Prostate gland (tissue), 2 donors: ENCODE data around the gene MOG. TPM values are rescaled to one million over a fixed set of nuclear protein-coding genes. Genes with fewer than 3 reads are reported as not detected.
"Not testable (repeated sequence)": the region's sequence is repeated elsewhere in the genome, so short reads cannot be mapped to it uniquely, and the experiment has no call there.

ENCODE experiments used
- DNase-seq: peaks from one replicate; pipeline ENCODE4 v3.0.0-alpha.2; 2019; ENCODE audit warnings: low spot score
- H3K27ac ChIP-seq, 2 donors: fragments of 200-600 bp; sonication (generic); 2 replicates each; pipeline ENCODE4 v1.5.1; 2017 to 2019
- H3K27me3 ChIP-seq: fragments of 200-600 bp; sonication (generic); replicated peaks from 2 replicates; pipeline ENCODE4 v1.5.1; 2019; ENCODE audit not compliant: insufficient read depth
- H3K36me3 ChIP-seq, 2 donors: fragments of 200-600 bp; sonication (generic); 1 replicate in 1 of 2; 2 replicates in 1 of 2; pipeline versions ENCODE4 v1.5.1 to v1.8.1; 2017 to 2019
- H3K4me1 ChIP-seq: fragments of 200-600 bp; sonication (generic); replicated peaks from 2 replicates; pipeline ENCODE4 v1.5.1; 2019
- H3K4me3 ChIP-seq, 2 donors: fragments of 200-600 bp; sonication (generic); 2 replicates each; pipeline ENCODE4 v1.5.1; 2017 to 2019
- H3K9me3 ChIP-seq: fragments of 200-600 bp; sonication (generic); 2 replicates; pipeline ENCODE4 v1.5.1; 2017
- POLR2A ChIP-seq: fragments of 450-650 bp; IDR thresholded peaks from one replicate; pipeline ENCODE4 v1.6.1; 2016; ENCODE audit warnings: antibody characterized with exemption, mild to moderate bottlenecking
- POLR2AphosphoS5 ChIP-seq: sonication (generic); formaldehyde crosslinking; IDR thresholded peaks from one replicate; pipeline ENCODE4 v1.6.1; 2017; ENCODE audit warnings: antibody characterized with exemption
- WGBS: methylation state at CpG from one replicate; pipeline ENCODE4 v1.1.5; 2018; 5-methylcytosine and 5-hydroxymethylcytosine counted together
- intact Hi-C: fragments of 100-400 bp; cut with DNase I; formaldehyde crosslinking; loops from one replicate; pipeline ENCODE4 v1.14.2; 2022
- total RNA-seq, 2 donors: library from RNA; depleted of rRNA; stranded (reverse); fragments of >200 nt; gene quantifications; one replicate each; pipeline ENCODE4 v1.1.0, GENCODE V29; 2016
- TF ChIP-seq, protein P1 (sequence below), 4 experiments: fragments of 200-600 bp in 2 of 4; fragments of 450-650 bp in 2 of 4; sonication (generic) in 2 of 4; IDR thresholded peaks; 1 replicate in 3 of 4; 2 replicates in 1 of 4; pipeline ENCODE4 v1.5.1; 2016 to 2019; ENCODE audit warnings: antibody characterized with exemption in 4 of 4, mild to moderate bottlenecking in 2 of 4, moderate library complexity in 2 of 4

MOG gene
- total RNA-seq, 2 donors from 2014 or later: not detected

DNA sequence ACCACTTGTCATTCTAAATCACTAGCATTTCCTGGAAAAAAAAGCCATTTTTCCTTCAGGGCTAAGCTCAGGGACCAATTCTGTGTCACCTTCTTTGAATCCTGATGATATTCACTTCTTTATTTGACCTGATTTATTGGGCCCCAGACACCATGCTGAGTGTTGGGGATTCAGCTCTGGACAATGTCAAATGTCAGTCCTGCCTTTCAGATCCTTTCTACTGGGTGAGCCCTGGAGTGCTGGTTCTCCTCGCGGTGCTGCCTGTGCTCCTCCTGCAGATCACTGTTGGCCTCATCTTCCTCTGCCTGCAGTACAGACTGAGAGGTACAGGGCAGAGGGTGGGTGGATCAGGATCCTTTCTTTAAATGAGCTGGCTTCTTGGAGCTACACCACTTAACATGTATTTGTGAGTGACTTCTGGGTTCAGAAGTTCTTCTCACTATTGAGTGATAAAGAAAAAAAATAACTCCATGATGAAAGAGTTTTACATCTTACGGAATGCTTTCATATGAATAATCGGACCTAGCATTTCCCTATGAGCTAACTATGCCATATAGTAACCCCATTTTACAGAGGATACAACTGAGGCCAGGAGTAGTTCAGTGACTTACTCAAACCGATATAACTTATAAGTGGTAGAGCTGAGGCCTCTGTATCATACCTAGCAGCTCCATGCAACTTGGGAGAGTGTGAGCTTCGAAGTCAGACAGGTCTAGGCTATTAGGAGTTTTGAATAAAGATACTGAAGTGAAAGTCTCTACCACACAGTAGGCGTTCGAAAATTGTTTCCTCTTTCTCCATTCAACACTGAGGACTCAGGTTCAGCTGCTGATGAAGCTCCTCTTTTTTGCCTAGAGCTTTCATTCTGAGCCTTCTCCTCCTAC is 9.3 kb downstream of the MOG start:
- no peaks in the 10 kb centered on the region for H3K27me3 ChIP-seq

DNA sequence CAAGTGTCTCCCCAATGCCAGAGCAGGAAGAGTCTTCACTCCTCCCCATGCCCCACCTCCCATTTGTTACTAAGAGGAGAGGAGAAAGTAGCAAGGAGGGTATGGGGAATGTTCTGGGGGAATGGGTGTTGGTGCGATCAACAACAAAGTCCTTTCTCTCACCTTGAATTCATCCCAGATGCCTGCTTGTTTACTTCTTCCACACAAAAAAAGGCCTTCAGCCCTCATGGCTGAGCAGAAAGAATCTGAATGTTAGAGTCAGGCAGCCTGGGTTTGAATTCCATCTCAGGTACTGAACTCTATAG is 9.9 kb downstream of the MOG start:
- Histone ChIP-seq H3K4me1 (no peaks in the 10 kb centered on the region), H3K9me3 (no peaks in the 10 kb centered on the region), H3K27ac (no peak overlapping the region), H3K36me3 (no peaks in the 10 kb centered on the region), H3K4me3 (no peak overlapping the region), H3K27me3 (no peaks in the 10 kb centered on the region)
- no peak for DNase-seq
- intact Hi-C loops: no loop called here
- WGBS: 79% methylated on average over 1 of the region's 1 CpG
- TF ChIP-seq POLR2AphosphoS5 (no peak), POLR2A (no peak)
- TF ChIP-seq, protein P1, sequence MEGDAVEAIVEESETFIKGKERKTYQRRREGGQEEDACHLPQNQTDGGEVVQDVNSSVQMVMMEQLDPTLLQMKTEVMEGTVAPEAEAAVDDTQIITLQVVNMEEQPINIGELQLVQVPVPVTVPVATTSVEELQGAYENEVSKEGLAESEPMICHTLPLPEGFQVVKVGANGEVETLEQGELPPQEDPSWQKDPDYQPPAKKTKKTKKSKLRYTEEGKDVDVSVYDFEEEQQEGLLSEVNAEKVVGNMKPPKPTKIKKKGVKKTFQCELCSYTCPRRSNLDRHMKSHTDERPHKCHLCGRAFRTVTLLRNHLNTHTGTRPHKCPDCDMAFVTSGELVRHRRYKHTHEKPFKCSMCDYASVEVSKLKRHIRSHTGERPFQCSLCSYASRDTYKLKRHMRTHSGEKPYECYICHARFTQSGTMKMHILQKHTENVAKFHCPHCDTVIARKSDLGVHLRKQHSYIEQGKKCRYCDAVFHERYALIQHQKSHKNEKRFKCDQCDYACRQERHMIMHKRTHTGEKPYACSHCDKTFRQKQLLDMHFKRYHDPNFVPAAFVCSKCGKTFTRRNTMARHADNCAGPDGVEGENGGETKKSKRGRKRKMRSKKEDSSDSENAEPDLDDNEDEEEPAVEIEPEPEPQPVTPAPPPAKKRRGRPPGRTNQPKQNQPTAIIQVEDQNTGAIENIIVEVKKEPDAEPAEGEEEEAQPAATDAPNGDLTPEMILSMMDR (IDR thresholded peaks at IDR 0.05): no peak

More for the DNA sequence above, 9.3 kb downstream of the MOG start:
- Histone ChIP-seq H3K27ac (no peak overlapping the region), H3K9me3 (no peaks in the 10 kb centered on the region), H3K36me3 (no peaks in the 10 kb centered on the region), H3K4me3 (no peak overlapping the region), H3K4me1 (no peaks in the 10 kb centered on the region)
- 71% methylated on average over 8 of the region's 8 CpGs for WGBS
- TF ChIP-seq POLR2AphosphoS5: no peak
- TF ChIP-seq, protein P1 (IDR thresholded peaks at IDR 0.05): no peak
- no peak for TF ChIP-seq POLR2A
- intact Hi-C loops: no loop called here
- no peak for DNase-seq

DNA sequence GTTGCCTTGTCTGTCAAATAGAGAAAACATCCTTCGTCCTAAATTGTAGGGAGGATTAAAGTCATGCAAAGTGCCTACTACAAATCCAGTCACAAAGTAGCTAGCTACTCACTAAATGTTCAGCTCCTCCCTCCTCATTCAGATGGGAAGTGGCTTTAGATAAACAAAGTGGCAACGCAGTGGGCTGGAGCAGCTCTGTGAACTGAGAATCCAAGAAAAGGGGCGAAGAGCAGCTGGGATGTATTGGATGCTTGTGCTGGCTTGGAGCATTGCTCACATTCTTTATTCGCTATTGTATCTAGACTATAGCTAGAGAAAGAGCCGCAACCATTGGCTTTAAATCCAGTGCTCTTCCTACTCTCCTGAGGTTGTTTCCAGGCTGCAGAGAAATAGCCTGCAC is 10.3 kb downstream of the MOG start:
- WGBS: 48% methylated on average over 5 of the region's 5 CpGs
- intact Hi-C loops: no loop called here
- no peak for DNase-seq
- H3K4me1 ChIP-seq: no peaks in the 10 kb centered on the region
- H3K27me3 ChIP-seq: no peaks in the 10 kb centered on the region
- H3K4me3 ChIP-seq: no peak overlapping the region
- H3K36me3 ChIP-seq: no peaks in the 10 kb centered on the region
- no peaks in the 10 kb centered on the region for H3K9me3 ChIP-seq
- H3K27ac ChIP-seq: no peak overlapping the region
- TF ChIP-seq POLR2AphosphoS5 (no peak), POLR2A (no peak)
- TF ChIP-seq, protein P1 (IDR thresholded peaks at IDR 0.05): no peak

DNA sequence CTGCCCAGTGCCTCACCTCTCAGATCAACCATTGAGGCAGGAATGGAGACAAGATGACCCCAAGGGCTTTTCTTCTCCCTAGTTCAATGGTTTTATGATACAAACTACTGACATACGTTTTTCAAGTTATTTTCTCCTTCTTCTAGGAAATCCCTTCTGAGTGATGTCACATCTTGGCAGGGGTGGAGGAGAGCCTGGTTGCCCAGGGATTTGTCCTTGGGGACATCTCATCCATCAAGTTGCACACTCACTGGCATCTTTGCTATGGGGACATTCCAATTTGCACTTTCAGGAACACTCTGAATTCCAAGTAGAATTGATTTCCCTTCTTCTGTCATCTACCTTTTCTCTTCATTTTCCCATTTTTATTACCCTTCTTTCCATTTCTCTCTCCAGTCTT is 14.1 kb downstream of the MOG start:
- Histone ChIP-seq H3K27ac (no peak overlapping the region), H3K4me3 (no peak overlapping the region), H3K36me3 (no peaks in the 10 kb centered on the region), H3K9me3 (no peaks in the 10 kb centered on the region), H3K27me3 (no peaks in the 10 kb centered on the region), H3K4me1 (no peaks in the 10 kb centered on the region)
- TF ChIP-seq, protein P1 (IDR thresholded peaks at IDR 0.05): no peak
- TF ChIP-seq POLR2AphosphoS5 (no peak), POLR2A (no peak)
- DNase-seq: no peak
- intact Hi-C loops: no loop called here
- 33% methylated on average over 1 of the region's 1 CpG for WGBS

DNA sequence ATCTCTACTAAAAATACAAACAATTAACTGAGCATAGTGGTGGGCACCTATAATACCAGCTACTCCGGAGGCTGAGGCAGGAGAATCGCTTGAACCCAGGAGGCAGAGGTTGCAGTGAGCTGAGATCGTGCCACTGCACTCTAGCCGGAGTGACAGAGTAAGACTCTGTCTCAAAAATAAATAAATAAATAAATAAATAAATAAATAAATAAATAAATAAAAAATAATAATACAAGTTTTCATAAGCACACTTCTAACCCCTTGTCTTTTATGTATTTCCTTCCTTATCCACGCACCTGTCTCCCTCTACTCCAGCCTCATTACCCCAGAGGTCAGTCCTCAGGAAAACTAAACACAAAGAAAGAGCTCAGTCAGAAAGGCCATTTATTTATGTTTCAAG is 15.2 kb downstream of the MOG start:
- H3K27ac ChIP-seq, intact Hi-C loops, H3K4me1 ChIP-seq, H3K4me3 ChIP-seq, H3K9me3 ChIP-seq, DNase-seq, H3K27me3 ChIP-seq, H3K36me3 ChIP-seq: not testable (repeated sequence)
- 82% methylated on average over 5 of the region's 5 CpGs for WGBS
